ENCODE measurements around the gene ZNF575.

ZNF575 gene

DNA sequence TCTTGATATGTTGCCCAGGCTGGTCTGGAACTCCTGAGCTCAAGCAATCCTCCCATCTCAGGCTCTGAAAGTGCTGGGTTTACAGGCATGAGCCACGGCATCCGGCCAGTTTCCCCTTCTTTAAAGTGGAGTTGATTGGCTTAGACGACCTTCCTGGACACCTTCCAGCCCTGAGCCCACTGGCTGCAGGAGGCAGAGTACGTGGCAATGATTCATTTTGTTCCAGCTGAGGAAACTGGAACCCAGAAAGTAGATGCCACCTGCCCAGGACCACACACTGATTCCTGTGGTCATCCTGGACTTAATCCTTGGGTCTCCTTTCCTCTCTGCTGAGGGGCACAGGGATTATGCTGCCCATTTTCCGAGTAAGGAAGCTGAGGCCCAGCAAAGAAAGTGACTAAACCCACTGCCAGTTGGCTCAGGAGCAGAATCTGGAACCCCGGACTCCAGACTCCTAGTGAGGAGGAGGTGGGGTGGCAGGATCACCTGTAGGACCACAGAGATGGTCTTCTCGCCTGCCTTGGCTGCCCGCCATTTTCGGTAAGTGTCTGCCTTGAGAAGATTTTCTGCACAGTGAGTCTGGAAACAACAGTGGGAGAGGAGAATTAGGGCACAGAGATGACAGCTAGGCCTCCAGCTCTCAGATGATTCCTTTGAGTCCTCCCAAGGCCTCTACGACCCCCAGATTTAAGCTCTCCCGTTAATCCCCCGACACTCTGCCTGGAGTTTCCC is 41.6 kb downstream of the ZNF575 start:
- no peak for DNase-seq (ENCODE audit: low read depth in 2 of 2)

DNA sequence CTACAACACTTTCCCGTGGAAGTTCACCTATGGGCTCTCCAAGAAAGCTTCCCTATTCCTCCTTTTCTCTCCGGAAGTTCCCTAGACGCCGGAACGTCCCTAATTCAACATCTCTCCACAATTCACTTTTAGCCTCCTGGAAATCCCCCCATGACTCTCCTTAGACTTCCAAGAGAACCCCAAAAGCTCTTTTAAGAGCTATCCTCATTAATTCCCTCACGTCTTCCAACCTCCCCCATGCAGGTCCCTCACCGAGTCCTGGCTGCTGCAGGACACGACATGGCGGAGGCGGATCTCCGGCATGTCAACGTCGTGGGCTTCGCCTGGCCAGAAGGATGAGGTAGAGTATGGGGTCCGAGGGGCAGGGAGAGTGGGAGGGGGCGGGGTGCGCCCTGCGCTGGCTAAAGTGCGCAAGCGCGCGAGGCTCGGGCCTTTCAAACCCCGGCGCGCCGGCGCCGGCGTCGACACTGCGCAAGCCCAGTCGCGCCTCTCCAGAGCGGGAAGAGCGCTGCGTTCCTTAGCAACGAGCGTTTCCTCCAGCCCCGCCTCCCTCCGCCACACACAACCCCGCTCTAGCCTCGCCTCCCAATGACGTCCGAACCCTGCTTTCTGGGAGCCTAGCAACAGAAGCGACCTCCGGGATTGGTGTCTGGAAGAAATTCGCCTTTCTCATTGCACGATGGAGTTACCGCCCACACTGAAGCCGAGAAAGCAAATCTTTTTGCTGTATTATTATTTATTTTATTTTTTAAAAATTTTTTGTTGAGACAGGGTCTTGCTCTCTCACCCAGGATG is 42.4 kb downstream of the ZNF575 start, which contains the start of the genes PINLYP and XRCC1:
Gene PINLYP, plus strand, starts transcription at position 646 of the 795 bp plus-strand sequence. CDS start 1,391 bp downstream, outside the sequence.
Gene XRCC1, minus strand, starts transcription at position 372 of the 795 bp plus-strand sequence. Its CDS starts 69 bp downstream, at position 303.
- peak; percentile 88 to 91 for DNase-seq (ENCODE audit: low read depth in 2 of 2)

GRCh38 chr19:43575955-43576878 is 43.2 kb downstream of the ZNF575 start:
- DNase-seq (ENCODE audit: low read depth in 2 of 2) = no peak

DNA sequence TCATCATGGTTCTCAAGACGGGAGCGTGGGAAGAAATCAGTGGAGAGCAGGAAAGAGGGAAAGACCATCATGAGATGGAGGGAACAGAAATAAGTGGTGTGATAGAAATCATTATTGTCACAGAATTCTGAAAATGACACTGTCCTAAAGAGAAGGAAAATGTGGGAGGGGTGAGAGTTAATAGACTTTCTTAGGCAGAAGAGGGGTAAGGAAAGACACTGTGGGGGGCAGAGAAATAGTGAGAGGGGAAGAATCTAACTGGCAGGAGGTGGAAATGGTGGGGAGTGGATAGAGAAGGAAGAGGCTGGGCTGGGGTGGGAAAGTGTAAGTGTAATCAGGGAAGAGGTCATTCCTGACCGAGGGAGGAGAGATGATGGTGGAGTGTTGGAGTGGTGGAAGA is 45.8 kb downstream of the ZNF575 start:
- no peak for DNase-seq (ENCODE audit: low read depth in 2 of 2)

DNA sequence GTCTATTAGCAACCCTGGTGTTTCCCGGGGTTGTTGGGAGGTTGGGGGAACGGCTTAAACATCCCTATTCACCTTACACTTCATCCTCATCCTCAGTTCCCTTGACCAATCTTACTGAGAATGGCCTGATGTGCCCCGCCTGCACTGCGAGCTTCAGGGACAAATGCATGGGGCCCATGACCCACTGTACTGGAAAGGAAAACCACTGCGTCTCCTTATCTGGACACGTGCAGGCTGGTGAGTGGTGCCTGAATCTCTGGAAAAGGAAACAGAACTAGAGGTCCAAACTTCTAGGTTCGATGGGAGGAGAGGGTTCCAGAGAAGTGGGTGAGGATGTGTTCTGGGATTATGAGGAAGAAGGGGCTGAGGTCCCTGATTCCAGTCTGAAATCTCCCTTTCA is 48.5 kb downstream of the ZNF575 start:
- DNase-seq (ENCODE audit: low read depth in 2 of 2) = no peak

- DNase-seq (ENCODE audit: low read depth in 2 of 2) = no peak
Measured at GRCh38 chr19:43582495-43582894, 49.5 kb downstream of the ZNF575 start.

DNA sequence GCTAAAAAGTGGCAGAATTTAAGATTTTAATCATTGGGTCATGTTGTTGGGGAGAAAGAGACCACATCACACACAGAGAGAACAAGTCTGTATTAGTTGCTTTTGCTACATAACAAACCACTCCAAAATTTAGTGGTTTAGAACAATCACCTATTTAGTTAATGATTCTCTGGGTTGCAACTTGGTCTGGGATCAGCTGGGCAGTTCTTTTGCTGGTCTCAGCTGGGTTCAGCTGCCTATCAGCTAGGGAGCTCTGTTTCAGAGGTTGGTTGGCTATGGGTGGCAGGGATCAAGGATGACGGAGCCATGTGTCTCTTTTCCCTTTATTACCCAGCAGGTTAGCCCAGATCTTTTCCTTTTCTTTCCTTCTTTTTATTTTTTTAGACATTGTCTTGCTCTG is 51.5 kb downstream of the ZNF575 start:
- no peak for DNase-seq (ENCODE audit: low read depth in 2 of 2)
